ENCODE measurements around the gene PRR11.

GRCh38 chr17:59219370-59219769 lies 63.8 kb downstream of the PRR11 start:
- no peak for TF ChIP-seq CTCF (IDR thresholded peaks at IDR 0.05)
- no peak for TF ChIP-seq EZH2 (IDR thresholded peaks at IDR 0.05)
- no peak for TF ChIP-seq EZH2phosphoT487 (IDR thresholded peaks at IDR 0.05)
